Skeletal muscle cell (primary cell): Measurements from ENCODE around the gene IFNGR2.
A peak's percentile ranks its signal among the peaks of the same experiment; 100 is the strongest.
"Not testable (repeated sequence)": the region's sequence is repeated elsewhere in the genome, so short reads cannot be mapped to it uniquely, and the experiment has no call there.

ENCODE experiments used
- DNase-seq: peaks from one replicate; pipeline ENCODE4 v3.0.0-alpha.2; 2010; ENCODE audit warnings: low read depth
- H3K4me3 ChIP-seq: 2 replicates; pipeline ENCODE4 v1.5.1; 2011; ENCODE audit warnings: low read depth, mild to moderate bottlenecking, control low read depth, low read length, moderate library complexity

IFNGR2 gene

GRCh38 chr21:33430858-33431257 lies 27.6 kb downstream of the IFNGR2 start:
- no peak for DNase-seq
- no peak overlapping the region for H3K4me3 ChIP-seq

- H3K4me3 ChIP-seq, result no peak overlapping the region
- no peak for DNase-seq
Measured at GRCh38 chr21:33432496-33432895, 29.3 kb downstream of the IFNGR2 start.

- DNase-seq, result no peak
- no peak overlapping the region for H3K4me3 ChIP-seq
Measured at GRCh38 chr21:33433001-33433400, 29.8 kb downstream of the IFNGR2 start.

- DNase-seq, result no peak
- no peak overlapping the region for H3K4me3 ChIP-seq
Measured at GRCh38 chr21:33433425-33434114, 30.4 kb downstream of the IFNGR2 start.

DNA sequence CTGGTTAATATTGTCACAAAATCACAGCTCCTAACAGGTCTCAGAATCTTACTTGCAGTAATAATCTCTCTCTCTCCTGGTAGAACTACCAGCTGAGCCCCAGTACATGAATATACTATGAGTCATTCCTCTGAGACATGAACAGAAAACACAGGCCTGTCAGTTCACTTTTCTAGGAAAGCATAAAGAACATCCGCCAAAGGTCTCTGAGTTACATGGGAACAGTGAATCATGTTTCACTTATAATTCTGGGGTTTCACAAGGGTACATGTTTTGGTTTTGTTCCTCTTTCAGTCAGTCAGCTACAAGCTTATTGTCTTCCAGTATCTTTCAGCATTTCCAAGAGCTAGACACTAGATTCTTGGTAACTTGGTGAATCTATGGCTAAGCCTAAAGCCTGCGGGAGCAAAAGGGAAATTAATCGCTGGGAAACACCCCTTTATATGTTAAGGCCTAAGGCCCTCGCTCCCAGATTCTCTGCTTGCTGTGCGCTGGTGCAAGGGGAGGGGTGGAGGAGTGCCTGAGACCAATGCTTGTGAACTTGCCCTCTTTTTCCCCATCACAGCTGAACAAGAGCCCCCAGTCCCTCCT lies 31.7 kb downstream of the IFNGR2 start:
- no peak overlapping the region for H3K4me3 ChIP-seq

DNA sequence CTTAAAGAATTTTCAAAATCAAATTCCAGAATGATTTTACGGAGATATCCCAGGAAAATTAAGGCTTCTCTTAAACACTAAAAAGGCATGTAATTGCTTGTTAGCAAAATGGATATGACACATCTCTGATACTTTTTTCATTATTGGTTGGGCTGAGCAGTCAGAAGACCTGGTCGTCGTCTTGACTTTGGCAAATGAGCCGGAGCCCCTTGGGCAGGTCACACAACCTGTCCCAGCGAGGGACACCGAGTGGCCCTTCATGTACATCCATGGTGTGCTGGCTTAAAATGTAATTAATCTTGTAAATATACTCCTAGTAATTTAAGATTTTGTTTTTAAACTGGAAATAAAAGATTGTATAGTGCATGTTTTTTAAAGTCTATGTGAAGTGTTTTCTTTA lies 33.9 kb downstream of the IFNGR2 start:
- no peak for DNase-seq

More for the DNA sequence above, 31.7 kb downstream of the IFNGR2 start:
- peak; percentile 82 for DNase-seq

GRCh38 chr21:33441489-33442477 lies 38.6 kb downstream of the IFNGR2 start:
- H3K4me3 ChIP-seq, result no peak overlapping the region
- peak; percentile 34 for DNase-seq

More for the DNA sequence above, 33.9 kb downstream of the IFNGR2 start:
- H3K4me3 ChIP-seq, result no peak overlapping the region

DNA sequence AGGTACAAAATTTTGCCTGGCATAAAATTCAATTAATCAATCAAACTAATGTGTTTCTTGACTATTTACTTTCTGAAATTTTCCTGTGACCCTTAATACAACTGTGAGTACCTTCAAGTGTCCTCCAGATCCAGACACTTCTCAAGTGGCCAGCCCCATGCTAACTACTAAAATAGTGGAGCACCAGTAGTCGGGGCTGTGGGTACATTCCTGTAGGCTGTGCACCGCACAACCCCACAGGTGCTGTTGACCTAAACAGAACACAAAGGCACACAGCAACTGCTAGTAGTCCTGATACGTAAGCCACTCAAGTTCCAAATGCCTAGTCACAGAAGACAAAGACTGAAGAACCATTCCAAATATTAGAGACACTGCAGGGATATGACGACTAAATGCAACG lies 40.0 kb downstream of the IFNGR2 start:
- DNase-seq, result no peak
- H3K4me3 ChIP-seq, result no peak overlapping the region

GRCh38 chr21:33444499-33444898 lies 41.3 kb downstream of the IFNGR2 start:
- DNase-seq, result no peak
- H3K4me3 ChIP-seq, result no peak overlapping the region

DNA sequence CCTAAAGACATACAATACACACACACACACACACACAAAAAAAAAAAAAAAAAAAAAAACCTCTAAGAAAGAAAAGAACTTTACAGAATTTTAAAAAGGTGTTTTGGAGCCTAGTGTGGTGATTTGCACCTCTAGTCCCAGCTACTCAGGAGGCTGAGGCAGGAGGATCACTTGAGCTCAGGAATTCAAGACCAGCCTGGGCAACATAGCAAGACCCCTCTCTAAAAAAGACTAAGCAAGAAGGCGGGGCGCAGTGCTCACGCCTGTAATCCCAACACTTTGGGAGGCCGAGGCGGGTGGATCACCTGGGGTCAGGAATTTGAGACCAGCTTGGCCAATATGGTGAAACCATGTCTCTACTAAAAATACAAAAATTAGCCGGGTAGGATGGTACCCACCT lies 43.4 kb downstream of the IFNGR2 start:
- not testable (repeated sequence) for H3K4me3 ChIP-seq, DNase-seq

DNA sequence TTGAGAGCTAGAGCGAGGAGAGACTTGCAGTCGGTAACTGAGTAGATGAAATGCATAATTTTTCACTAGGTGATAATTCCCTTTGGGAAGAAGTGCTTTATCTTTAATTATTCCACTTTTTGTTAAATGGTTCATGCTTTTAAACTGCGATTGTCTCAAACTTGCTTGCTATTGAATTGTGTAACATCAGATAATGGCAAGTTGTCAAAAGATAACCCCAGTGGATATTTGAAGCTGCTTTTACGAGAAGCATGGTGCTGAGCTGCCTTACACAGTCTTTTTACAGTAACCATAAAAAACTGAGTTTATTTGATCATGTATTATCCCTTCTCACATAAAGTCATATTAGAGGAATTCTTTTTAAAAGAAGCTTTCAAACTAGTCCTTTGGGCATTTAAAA lies 46.4 kb downstream of the IFNGR2 start:
- H3K4me3 ChIP-seq, result no peak overlapping the region
- no peak for DNase-seq

GRCh38 chr21:33451634-33452071 lies 48.4 kb downstream of the IFNGR2 start:
- DNase-seq, result no peak
- no peak overlapping the region for H3K4me3 ChIP-seq

DNA sequence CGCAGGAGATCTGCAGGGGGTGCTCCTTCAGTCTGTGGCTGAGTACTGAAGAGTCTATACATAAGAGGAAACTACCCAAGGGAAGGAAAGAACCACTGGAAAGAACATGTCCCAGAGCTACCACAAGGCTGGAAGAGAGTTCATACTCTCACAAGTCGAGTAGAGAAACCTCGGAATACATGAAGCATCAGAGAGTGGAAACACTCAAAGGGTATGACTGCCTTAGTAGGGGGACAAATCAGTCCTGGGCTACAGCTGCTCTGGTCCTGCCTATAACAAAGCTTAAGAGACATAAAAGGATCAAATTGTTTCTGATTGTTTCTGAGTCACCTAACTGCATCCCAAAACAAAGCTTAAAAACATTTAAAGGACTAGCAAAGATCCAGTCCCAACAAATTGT lies 49.1 kb downstream of the IFNGR2 start:
- H3K4me3 ChIP-seq, result no peak overlapping the region
- no peak for DNase-seq

DNA sequence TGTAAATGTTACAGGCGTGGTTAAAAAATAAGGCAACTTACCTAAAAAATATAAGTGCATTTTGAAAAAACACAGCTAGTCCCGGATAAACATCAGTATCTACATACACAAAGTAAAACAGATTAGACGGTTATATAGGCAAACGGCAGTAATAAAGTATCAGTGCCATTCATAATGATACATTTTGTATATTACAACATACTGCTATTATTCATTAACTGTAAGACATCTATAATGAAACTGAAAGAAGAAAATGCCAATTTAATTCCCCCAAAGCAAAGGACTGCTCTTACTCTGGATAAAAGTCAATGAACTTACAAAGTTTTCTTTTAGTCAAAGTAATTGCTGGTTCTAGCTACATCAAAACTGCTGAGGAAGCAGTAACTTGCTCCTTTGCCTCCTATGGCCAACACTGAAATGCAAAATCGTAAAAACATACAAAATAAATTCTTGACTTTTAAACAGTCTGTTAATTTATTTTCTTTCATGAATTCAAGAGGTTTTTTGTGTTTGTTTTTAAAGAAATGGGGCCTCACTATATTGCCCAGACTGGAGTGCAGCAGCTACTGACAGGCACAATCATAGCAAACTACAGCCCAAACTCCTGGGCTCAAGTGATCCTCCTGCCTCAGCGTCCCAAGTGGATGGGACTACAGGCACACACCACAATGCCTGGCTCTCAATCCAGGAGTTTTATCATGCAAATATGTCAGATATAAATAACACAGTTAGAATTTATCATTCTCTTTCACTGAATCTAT lies 52.7 kb downstream of the IFNGR2 start:
- no peak for DNase-seq
- no peak overlapping the region for H3K4me3 ChIP-seq

GRCh38 chr21:33458861-33459260 lies 55.6 kb downstream of the IFNGR2 start:
- H3K4me3 ChIP-seq, result no peak overlapping the region
- no peak for DNase-seq

DNA sequence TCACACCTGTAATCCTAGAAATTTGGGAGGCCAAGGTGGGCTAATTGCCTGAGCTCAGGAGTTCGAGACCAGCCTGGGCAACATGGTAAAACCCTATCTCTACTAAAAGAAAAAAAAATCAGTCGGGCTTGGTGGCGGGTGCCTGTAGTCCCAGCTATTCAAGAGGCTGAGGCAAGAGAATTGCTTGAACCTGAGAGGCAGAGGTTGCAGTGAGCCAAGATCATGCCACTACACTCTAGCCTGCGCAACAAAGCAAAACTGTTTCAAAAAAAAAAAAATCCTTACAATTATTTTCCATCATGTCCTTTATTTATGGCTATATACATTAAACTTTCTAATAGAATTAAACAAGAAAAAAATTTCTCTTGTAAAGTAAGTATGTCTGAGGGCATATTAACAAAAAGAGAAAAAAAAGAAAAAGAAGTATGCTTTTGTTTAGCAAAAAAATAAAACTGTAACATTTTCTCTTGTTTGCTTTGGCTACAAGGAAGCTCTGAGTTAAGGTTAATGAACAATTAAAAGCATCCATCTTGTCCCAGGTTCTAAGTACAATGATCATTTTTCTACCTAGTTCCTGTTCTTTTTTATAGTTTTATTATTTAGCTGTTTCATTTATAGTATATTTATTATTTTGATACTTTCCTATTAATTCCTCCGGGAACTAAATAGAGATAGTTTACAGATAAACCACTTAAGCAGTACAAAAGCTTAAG lies 58.5 kb downstream of the IFNGR2 start:
- H3K4me3 ChIP-seq, result no peak overlapping the region
- DNase-seq, result no peak

GRCh38 chr21:33469183-33469582 lies 66.0 kb downstream of the IFNGR2 start:
- not testable (repeated sequence) for H3K4me3 ChIP-seq, DNase-seq

GRCh38 chr21:33470701-33471100 lies 67.5 kb downstream of the IFNGR2 start:
- DNase-seq, result no peak
- H3K4me3 ChIP-seq, result no peak overlapping the region

GRCh38 chr21:33473344-33473743 lies 70.1 kb downstream of the IFNGR2 start:
- H3K4me3 ChIP-seq, result no peak overlapping the region
- no peak for DNase-seq
